ENCODE results near the gene CMSS1.

CMSS1 gene

GRCh38 chr3:99903869-99904268 lies 86.2 kb downstream of the CMSS1 start:
- no peak for DNase-seq (ENCODE audit: low spot score)

GRCh38 chr3:99907959-99908544 lies 90.4 kb downstream of the CMSS1 start:
- DNase-seq (ENCODE audit: low spot score): no peak

GRCh38 chr3:99909714-99910495 lies 92.2 kb downstream of the CMSS1 start:
- no peak for DNase-seq (ENCODE audit: low spot score)

GRCh38 chr3:99910752-99911290 lies 93.2 kb downstream of the CMSS1 start:
- no peak for DNase-seq (ENCODE audit: low spot score)

- DNase-seq (ENCODE audit: low spot score): no peak
These were observed 93.8 kb downstream of the CMSS1 start for GRCh38 chr3:99911433-99911832.

GRCh38 chr3:99915906-99916432 lies 98.3 kb downstream of the CMSS1 start:
- DNase-seq (ENCODE audit: low spot score): no peak

- DNase-seq (ENCODE audit: low spot score): no peak
These were observed 101.1 kb downstream of the CMSS1 start for GRCh38 chr3:99918715-99919114.

GRCh38 chr3:99919694-99920093 lies 102.0 kb downstream of the CMSS1 start:
- DNase-seq (ENCODE audit: low spot score): no peak

- peak; percentile 38 for DNase-seq (ENCODE audit: low spot score)
These were observed 103.1 kb downstream of the CMSS1 start for GRCh38 chr3:99920481-99921376.

GRCh38 chr3:99921377-99921695 lies 103.7 kb downstream of the CMSS1 start:
- no peak for DNase-seq (ENCODE audit: low spot score)

- DNase-seq (ENCODE audit: low spot score): no peak
These were observed 104.3 kb downstream of the CMSS1 start for GRCh38 chr3:99921986-99922385.

- DNase-seq (ENCODE audit: low spot score): no peak
These were observed 106.2 kb downstream of the CMSS1 start for GRCh38 chr3:99923873-99924272.

- peak; percentile 33 for DNase-seq (ENCODE audit: low spot score)
These were observed 108.0 kb downstream of the CMSS1 start for GRCh38 chr3:99925584-99926230.

GRCh38 chr3:99927671-99928457 lies 110.2 kb downstream of the CMSS1 start:
- no peak for DNase-seq (ENCODE audit: low spot score)

GRCh38 chr3:99928771-99929744 lies 111.4 kb downstream of the CMSS1 start:
- no peak for DNase-seq (ENCODE audit: low spot score)

GRCh38 chr3:99929745-99930139 lies 112.1 kb downstream of the CMSS1 start:
- DNase-seq (ENCODE audit: low spot score): peak; percentile 33

- DNase-seq (ENCODE audit: low spot score): no peak
These were observed 113.4 kb downstream of the CMSS1 start for GRCh38 chr3:99931059-99931458.

- DNase-seq (ENCODE audit: low spot score): no peak
These were observed 116.5 kb downstream of the CMSS1 start for GRCh38 chr3:99933971-99934750.
